ENCODE measurements around the gene CAMK1D. TPM values are rescaled to one million over a fixed set of nuclear protein-coding genes. Genes with fewer than 3 reads are reported as not detected.
A peak's percentile ranks its signal among the peaks of the same experiment; 100 is the strongest.

The CAMK1D gene
- total RNA-seq, 2 experiments from 2014 or later: 16.7 to 17.8 TPM

DNA sequence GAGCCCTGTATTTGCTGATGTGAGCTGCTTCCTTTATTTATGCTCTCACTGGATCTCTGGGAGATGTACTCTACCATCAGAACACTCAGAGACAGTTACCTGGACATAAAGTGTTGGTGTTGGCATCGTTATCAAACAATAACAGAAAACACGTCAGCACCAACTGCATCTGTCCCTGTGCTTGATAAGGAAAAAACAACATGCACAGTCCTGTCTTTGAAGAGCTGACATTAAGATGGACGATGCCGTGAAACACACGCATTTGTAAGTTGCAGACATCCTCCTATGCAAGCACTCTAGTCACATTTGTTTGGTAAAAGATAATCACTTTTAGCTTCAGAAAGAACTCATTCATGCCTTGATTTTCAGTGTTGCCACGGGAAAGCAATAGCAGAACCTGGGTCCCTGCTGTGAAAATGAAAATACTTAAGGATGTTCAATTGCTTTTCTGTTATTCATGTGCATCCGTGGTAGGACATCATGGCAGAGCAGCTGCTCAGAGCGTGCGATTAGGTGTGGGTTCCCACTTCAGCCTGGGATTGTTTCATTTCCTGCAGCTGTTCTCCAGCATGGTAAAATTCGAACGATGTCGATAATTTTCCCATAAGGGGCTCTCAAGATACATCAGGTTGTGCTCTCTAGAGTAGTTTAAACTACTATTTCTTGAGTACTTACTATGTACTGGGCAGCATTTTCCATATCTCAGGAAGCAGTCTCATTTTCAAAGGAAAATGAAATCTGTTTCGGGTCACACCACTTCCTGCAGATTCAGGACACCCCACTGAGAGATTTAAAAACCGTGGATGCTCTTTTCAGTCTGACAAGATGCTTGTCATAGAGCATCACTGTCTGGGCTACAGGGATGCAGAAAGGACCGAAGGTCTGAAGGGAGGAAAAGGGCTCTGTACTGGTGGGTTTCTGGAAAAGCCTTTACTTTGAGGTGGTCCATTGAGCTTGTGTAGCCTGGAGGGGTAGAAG, 248.7 kb downstream of the CAMK1D start:
- no peak for DNase-seq
- H3K4me3 Mint-ChIP-seq: no peak overlapping the region
- H3K4me1 Mint-ChIP-seq: peaks cover 52% of the 10 kb centered on the region
- ChIA-PET POLR2A (interaction anchor here (1.4 kb wide), 1 partner anchor 8 kb away, joined by 5 read pairs; no protein-coding TSS in a partner anchor), CTCF (no interaction called here)
- peaks cover 23% of the 10 kb centered on the region for H3K9me3 Mint-ChIP-seq
- H3K27ac Mint-ChIP-seq: no peak overlapping the region
- peaks cover 40% of the 10 kb centered on the region for H3K36me3 Mint-ChIP-seq (ENCODE audit: low read depth)
- no peaks in the 10 kb centered on the region for H3K27me3 Mint-ChIP-seq

DNA sequence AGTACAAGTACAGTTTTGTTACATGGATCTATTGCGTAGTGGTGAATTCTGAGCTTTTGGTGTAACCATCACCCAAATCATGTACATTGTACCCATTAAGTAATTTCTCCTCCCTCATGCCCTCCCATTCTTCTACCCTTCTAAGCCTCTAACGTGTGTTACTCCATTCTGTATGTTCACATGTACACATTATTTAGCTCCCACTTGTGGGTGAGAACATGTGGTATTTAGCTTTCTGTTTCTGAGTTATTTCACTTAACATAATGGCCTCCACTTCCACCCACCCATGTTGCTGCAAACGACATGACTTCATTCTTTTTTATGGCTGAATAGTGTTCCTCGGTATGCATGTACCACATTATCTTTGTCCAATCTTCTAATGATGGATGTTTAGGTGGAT, 251.3 kb downstream of the CAMK1D start:
- ChIA-PET CTCF (interaction anchor here (1.1 kb wide), 1 partner anchor 62 kb away, joined by 3 read pairs; no protein-coding TSS in a partner anchor), POLR2A (interaction anchor here (0.9 to 2.1 kb wide), 2 partner anchors 11 to 13 kb away, joined by 4 to 5 read pairs; no protein-coding TSS in a partner anchor)
- Mint-ChIP-seq H3K27ac (no peak overlapping the region), H3K4me1 (peaks cover 35% of the 10 kb centered on the region), H3K9me3 (peaks cover 16% of the 10 kb centered on the region), H3K4me3 (no peak overlapping the region), H3K36me3 (ENCODE audit: low read depth) (peaks cover 23% of the 10 kb centered on the region), H3K27me3 (no peaks in the 10 kb centered on the region)
- DNase-seq: no peak

DNA sequence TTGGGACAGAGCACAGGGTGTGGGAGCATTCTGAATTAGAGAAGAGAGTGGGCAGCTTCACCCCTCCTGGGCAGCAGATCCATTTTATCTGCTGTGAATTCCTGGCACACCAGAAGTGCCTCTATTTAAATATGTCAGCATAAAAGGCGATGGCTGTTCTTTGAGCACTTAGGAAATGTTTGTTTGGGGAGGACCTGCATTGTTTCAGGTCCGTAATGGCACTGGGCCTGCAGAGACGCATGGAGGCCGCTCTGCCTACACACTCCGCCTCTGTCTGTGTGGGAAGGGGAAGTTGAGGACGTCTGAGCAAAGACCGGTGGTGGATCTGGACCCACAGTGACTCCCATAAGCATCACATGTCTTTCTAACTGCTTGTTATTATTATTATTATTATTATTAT, 253.2 kb downstream of the CAMK1D start:
- H3K4me1 Mint-ChIP-seq: peaks cover 34% of the 10 kb centered on the region
- ChIA-PET POLR2A (interaction anchor here (1.0 to 1.2 kb wide), 2 partner anchors 9 to 38 kb away, joined by 3 to 4 read pairs; no protein-coding TSS in a partner anchor), CTCF (no interaction called here)
- DNase-seq: no peak
- H3K36me3 Mint-ChIP-seq (ENCODE audit: low read depth): peaks cover 11% of the 10 kb centered on the region
- no peak overlapping the region for H3K27ac Mint-ChIP-seq
- no peak overlapping the region for H3K4me3 Mint-ChIP-seq
- H3K9me3 Mint-ChIP-seq: peaks cover 7% of the 10 kb centered on the region
- no peaks in the 10 kb centered on the region for H3K27me3 Mint-ChIP-seq

DNA sequence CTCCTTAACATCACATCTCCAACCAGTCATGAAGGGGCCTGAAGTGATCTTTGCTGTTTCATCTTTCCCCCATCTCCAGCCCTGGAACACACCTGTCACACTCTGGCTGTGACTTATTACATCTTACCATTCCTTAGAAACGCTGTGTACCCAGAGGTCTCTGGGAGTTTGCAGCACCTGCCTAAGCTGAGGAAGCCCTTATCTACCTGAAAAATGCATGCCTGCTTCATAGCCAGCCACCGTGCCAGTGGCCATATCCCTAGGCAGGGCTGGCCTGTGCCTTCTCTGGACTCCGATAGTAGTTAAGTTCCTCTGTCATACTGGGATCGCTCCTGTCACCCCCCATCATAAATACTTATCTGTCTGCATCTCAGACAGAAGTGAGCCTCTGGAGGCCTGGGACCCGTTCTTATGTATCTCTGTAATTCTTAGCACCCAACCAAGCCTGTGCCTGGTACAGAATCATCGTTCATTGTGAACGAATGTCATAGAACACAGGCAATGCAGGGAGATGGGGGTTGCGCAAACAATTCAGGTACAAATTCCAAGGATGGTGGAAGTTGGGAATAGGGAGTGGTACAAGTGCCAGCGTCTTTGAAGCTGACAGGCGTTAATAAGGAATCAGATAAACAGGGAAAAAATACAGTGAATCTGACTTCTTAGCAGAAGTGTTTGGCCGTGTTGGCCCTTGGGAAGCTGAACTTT, 254.6 kb downstream of the CAMK1D start:
- peaks cover 24% of the 10 kb centered on the region for H3K4me1 Mint-ChIP-seq
- H3K27ac Mint-ChIP-seq: no peak overlapping the region
- ChIA-PET POLR2A (interaction anchor here (1.2 to 1.8 kb wide), 2 partner anchors 8 to 40 kb away, joined by 4 to 5 read pairs; no protein-coding TSS in a partner anchor), CTCF (interaction anchor here (0.9 kb wide), 1 partner anchor 340 kb away, joined by 3 read pairs; no protein-coding TSS in a partner anchor)
- peaks cover 5% of the 10 kb centered on the region for H3K36me3 Mint-ChIP-seq (ENCODE audit: low read depth)
- H3K9me3 Mint-ChIP-seq: peaks cover 4% of the 10 kb centered on the region
- H3K27me3 Mint-ChIP-seq: no peaks in the 10 kb centered on the region
- no peak overlapping the region for H3K4me3 Mint-ChIP-seq
- no peak for DNase-seq

DNA sequence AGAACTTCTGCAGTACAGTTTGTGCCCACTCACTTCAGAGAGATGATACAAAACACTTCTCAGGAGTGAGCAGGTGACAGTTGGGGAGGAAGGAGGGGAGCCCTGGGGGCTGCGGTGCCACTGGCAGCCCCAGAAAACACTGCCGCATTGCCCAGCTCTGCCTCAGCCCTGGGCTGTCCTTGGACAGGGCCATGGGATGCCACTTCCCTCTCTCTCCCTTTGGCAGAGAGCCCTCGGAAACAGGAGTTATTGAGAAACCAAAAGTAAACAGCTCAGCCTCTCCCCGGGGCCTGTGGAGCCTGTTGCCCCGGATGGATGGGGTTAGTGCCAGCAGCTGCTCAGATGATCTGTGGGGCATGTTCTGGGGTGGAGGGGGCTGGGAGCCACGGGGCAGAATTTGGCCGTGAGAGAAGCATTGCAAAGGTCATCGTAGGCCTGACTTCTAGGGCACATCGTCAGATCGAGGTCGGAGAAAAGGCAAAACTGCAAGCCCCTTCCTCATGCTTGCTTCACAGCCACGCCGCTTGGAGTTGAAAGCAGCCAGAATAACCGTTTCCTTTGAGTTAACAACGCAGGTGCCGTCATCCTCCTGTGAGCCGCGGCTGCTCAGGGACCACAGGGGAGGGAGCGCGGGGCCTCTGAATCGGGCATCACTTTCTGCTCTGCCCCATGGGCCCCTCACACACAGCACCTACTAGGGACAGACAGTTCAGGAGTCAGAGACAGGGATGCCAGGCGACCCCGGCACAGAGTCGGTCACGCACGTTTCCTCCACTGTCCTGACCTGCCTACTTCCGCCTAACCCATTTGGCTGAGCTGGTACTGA, 256.4 kb downstream of the CAMK1D start:
- no peaks in the 10 kb centered on the region for H3K27me3 Mint-ChIP-seq
- H3K27ac Mint-ChIP-seq: peak overlapping the region; percentile 95
- DNase-seq: peak; percentile 68
- no peaks in the 10 kb centered on the region for H3K9me3 Mint-ChIP-seq
- CTCF ChIA-PET: interaction anchor here (1.1 to 1.5 kb wide), 2 partner anchors 9 to 51 kb away, joined by 3 to 5 read pairs; no protein-coding TSS in a partner anchor
- peak overlapping the region; percentile 74 for H3K4me3 Mint-ChIP-seq
- POLR2A ChIA-PET: interaction anchor here (0.7 to 2.0 kb wide), 10 partner anchors 9 to 563 kb away, joined by 3 to 16 read pairs (median 4); partner anchors contain the start of genes CDC123 and NUDT5
- peaks cover 22% of the 10 kb centered on the region for H3K4me1 Mint-ChIP-seq
- H3K36me3 Mint-ChIP-seq (ENCODE audit: low read depth): no peaks in the 10 kb centered on the region

DNA sequence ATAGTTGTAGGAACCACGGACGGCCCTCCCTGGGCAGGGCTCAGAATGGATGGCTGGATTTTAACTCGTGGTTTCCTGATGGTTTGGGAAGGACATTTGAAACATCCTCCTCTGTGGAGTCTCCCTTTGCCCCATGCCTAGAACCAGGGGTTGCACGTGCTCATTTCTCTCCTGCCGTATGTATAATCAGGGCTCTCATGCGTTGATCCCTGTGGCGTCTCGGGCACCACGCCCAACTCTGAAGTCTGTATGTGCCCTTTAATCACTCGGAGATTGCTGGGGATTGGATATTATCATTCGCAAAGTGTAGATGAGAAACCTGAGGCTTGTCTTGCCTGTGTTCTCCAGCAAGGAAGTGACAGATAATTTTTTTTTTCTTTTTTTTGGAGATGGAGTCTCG, 257.1 kb downstream of the CAMK1D start:
- no peaks in the 10 kb centered on the region for H3K27me3 Mint-ChIP-seq
- no peaks in the 10 kb centered on the region for H3K9me3 Mint-ChIP-seq
- H3K4me1 Mint-ChIP-seq: peaks cover 22% of the 10 kb centered on the region
- peak overlapping the region; percentile 74 for H3K4me3 Mint-ChIP-seq
- CTCF ChIA-PET: interaction anchor here (1.5 kb wide), 1 partner anchor 10 kb away, joined by 5 read pairs; no protein-coding TSS in a partner anchor
- H3K36me3 Mint-ChIP-seq (ENCODE audit: low read depth): no peaks in the 10 kb centered on the region
- POLR2A ChIA-PET: interaction anchor here (1.1 to 2.0 kb wide), 6 partner anchors 9 to 563 kb away, joined by 3 to 16 read pairs (median 6); no protein-coding TSS in a partner anchor
- H3K27ac Mint-ChIP-seq: peak overlapping the region; percentile 95
- DNase-seq: no peak

DNA sequence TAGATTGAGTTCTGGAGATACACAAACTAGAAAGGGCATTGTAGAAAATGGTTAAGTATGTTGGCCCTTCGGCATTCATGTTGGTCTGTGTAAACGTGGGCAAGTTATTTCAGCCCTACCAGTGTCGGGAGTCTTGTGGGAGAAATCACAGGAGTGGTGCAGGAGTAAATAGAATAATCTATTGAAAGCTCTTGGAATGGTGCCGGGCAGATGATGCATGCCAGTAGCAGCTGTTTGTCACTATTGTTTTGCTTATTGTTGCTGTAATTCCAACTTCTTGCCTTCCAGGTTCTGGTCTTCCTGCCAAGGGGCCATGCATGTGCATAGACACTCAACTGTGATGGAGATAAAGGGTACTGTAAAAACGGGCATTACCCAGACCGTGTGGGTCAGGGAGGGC, 259.4 kb downstream of the CAMK1D start:
- no peak overlapping the region for H3K4me3 Mint-ChIP-seq
- ChIA-PET POLR2A (no interaction called here), CTCF (no interaction called here)
- H3K9me3 Mint-ChIP-seq: no peaks in the 10 kb centered on the region
- DNase-seq: no peak
- H3K4me1 Mint-ChIP-seq: peaks cover 22% of the 10 kb centered on the region
- no peak overlapping the region for H3K27ac Mint-ChIP-seq
- no peaks in the 10 kb centered on the region for H3K36me3 Mint-ChIP-seq (ENCODE audit: low read depth)
- H3K27me3 Mint-ChIP-seq: no peaks in the 10 kb centered on the region

DNA sequence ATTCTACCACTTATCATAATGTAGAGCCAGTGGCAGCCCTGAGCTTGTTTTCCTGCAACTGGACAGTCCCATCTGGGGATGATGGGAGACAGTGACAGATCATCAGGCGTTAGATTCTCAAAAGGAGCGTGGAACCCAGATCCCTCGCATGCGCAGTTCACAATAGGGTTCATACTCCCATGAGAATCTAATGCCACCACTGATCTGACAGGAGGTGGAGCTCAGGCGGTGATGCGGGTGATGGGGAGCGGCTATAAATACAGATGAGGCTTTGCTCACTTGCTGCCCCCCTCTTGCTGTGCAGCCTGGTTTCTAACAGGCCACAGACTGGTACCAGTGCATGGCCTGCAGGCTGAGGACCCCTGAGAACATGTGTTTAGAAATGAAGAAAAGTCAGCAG, 260.1 kb downstream of the CAMK1D start:
- Mint-ChIP-seq H3K36me3 (ENCODE audit: low read depth) (no peaks in the 10 kb centered on the region), H3K9me3 (no peaks in the 10 kb centered on the region), H3K27me3 (no peaks in the 10 kb centered on the region), H3K27ac (no peak overlapping the region), H3K4me1 (peaks cover 22% of the 10 kb centered on the region), H3K4me3 (no peak overlapping the region)
- no peak for DNase-seq
- ChIA-PET CTCF (no interaction called here), POLR2A (no interaction called here)

DNA sequence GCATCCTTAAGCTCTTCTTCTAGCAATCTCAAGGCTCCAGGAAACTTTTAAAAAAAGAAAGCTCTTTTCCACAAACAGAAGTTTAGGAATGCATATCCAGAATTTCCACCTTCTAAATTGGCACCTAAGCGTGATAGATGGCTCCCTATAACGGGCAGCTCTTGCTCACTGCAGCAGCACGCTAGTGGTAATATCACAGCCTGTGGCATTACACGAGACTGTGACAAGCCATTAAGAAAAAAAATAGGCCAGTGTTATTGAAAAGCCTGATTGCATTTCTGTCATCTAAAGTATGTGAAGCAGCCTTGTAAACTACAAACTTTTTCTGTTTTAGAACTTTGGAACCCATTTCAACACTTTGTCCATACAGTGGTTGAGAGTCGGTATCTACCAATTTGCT, 263.8 kb downstream of the CAMK1D start:
- DNase-seq: no peak
- H3K36me3 Mint-ChIP-seq (ENCODE audit: low read depth): no peaks in the 10 kb centered on the region
- H3K4me1 Mint-ChIP-seq: peaks cover 11% of the 10 kb centered on the region
- no peaks in the 10 kb centered on the region for H3K27me3 Mint-ChIP-seq
- CTCF ChIA-PET: interaction anchor here (1.1 kb wide), 1 partner anchor 43 kb away, joined by 3 read pairs; no protein-coding TSS in a partner anchor
- POLR2A ChIA-PET: no interaction called here
- no peaks in the 10 kb centered on the region for H3K9me3 Mint-ChIP-seq
- no peak overlapping the region for H3K27ac Mint-ChIP-seq
- no peak overlapping the region for H3K4me3 Mint-ChIP-seq

DNA sequence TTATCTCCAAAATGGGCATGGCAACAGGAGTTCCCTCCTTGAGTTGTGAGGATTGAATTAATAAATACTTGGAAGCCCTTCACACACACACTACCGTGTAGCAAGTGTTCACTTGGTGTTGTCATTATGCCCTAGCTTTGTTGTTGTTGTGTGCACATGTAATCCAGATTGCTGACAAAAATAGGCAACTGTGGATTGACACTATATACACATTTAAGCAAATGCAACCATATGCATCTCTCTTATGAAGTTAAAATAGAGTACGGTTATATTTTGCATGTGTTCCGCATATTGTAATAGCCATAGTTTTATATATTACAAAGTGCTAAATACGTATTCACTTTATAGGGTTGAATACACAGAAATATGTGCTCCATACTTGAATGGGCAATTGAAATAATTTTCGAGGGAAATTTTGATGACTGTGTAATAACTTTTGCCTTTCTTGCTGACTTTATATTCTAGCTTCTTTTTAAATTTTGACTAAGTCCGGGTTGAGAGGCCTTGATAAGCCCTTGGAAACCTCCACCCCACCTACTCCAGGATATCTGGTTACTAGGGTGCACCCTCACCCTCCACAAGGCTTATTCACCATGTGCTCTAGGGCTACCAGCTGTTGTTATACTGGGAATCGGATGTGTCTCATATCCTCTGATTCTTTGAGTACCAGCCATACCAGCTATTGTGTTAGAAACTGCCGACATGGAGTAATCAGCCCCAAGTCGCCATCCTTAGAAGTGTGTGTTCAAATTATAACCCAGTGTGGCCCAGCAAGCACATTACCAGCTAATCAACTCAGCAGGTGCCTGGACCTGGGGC, 265.0 kb downstream of the CAMK1D start:
- Mint-ChIP-seq H3K9me3 (no peaks in the 10 kb centered on the region), H3K4me1 (peaks cover 11% of the 10 kb centered on the region), H3K27me3 (no peaks in the 10 kb centered on the region), H3K36me3 (ENCODE audit: low read depth) (no peaks in the 10 kb centered on the region), H3K27ac (no peak overlapping the region), H3K4me3 (no peak overlapping the region)
- ChIA-PET CTCF (no interaction called here), POLR2A (no interaction called here)
- no peak for DNase-seq

DNA sequence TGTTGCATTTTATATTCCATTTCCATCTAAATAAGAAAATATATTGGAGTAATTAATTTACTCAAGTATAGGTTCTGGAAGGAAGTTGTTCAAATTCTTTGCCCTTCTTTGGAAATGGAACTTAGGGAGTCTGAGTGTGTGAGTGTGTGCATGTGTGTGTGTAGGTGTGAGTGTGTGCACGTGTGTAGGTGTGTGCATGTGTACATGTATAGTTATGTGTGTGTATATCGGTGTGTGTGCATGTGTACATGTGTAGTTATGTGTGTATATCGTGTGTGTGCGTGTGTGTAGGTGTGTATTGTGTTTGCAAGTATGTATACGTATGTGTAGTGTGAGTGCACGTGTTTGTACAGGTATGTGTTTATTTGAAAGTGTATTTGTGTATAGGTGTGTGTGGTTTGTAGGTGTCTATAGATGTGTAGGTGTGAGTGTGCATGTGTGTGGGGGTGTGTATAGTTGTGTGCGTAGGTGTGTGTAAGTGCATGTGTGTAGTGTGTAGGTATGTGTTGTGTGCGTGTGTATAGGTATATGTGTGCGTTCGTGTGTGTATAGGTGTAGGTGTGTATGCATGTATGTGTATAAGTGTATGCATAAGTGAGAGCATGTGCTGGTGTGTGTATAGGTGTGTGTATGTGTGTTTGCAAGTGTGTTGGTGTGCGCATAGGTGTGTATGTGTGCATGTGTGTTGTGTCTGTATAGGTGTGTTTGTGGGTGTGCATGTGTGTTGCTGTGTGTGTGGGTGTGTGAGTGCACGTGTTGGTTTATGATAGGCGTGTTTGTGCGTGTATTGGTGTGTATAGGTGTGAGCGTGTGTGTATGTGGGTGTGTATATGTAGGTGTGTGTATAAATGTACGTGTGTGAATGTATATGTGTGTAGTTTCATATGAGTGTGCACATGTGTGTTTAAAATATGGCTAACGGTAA, 266.2 kb downstream of the CAMK1D start:
- peaks cover 1% of the 10 kb centered on the region for H3K9me3 Mint-ChIP-seq
- no peak for DNase-seq
- ChIA-PET CTCF (no interaction called here), POLR2A (no interaction called here)
- H3K27me3 Mint-ChIP-seq: no peaks in the 10 kb centered on the region
- no peak overlapping the region for H3K27ac Mint-ChIP-seq
- H3K4me3 Mint-ChIP-seq: no peak overlapping the region
- peaks cover 16% of the 10 kb centered on the region for H3K4me1 Mint-ChIP-seq
- no peaks in the 10 kb centered on the region for H3K36me3 Mint-ChIP-seq (ENCODE audit: low read depth)

Measured in activated CD4-positive, alpha-beta memory T cell treated with anti-CD3 and anti-CD28 coated beads, Interleukin-2, amount 10 ng/mL, durations not matched to agents 7 days and 5 days (primary cell).